Prostate gland (tissue), 2 donors: ENCODE data around the gene DNAL4. TPM values are rescaled to one million over a fixed set of nuclear protein-coding genes. Genes with fewer than 3 reads are reported as not detected.

ENCODE experiments used
- DNase-seq: peaks from one replicate; pipeline ENCODE4 v3.0.0-alpha.2; 2019; ENCODE audit warnings: low spot score
- H3K27ac ChIP-seq, 2 donors: fragments of 200-600 bp; sonication (generic); 2 replicates each; pipeline ENCODE4 v1.5.1; 2017 to 2019
- H3K27me3 ChIP-seq: fragments of 200-600 bp; sonication (generic); replicated peaks from 2 replicates; pipeline ENCODE4 v1.5.1; 2019; ENCODE audit not compliant: insufficient read depth
- H3K36me3 ChIP-seq, 2 donors: fragments of 200-600 bp; sonication (generic); 1 replicate in 1 of 2; 2 replicates in 1 of 2; pipeline versions ENCODE4 v1.5.1 to v1.8.1; 2017 to 2019
- H3K4me1 ChIP-seq: fragments of 200-600 bp; sonication (generic); replicated peaks from 2 replicates; pipeline ENCODE4 v1.5.1; 2019
- H3K4me3 ChIP-seq, 2 donors: fragments of 200-600 bp; sonication (generic); 2 replicates each; pipeline ENCODE4 v1.5.1; 2017 to 2019
- H3K9me3 ChIP-seq: fragments of 200-600 bp; sonication (generic); 2 replicates; pipeline ENCODE4 v1.5.1; 2017
- CTCF ChIP-seq, 4 experiments: fragments of 200-600 bp in 2 of 4; fragments of 450-650 bp in 2 of 4; sonication (generic) in 2 of 4; IDR thresholded peaks; 1 replicate in 3 of 4; 2 replicates in 1 of 4; pipeline ENCODE4 v1.5.1; 2016 to 2019; ENCODE audit warnings: antibody characterized with exemption in 4 of 4, mild to moderate bottlenecking in 2 of 4, moderate library complexity in 2 of 4
- POLR2A ChIP-seq: fragments of 450-650 bp; IDR thresholded peaks from one replicate; pipeline ENCODE4 v1.6.1; 2016; ENCODE audit warnings: antibody characterized with exemption, mild to moderate bottlenecking
- POLR2AphosphoS5 ChIP-seq: sonication (generic); formaldehyde crosslinking; IDR thresholded peaks from one replicate; pipeline ENCODE4 v1.6.1; 2017; ENCODE audit warnings: antibody characterized with exemption
- whole genome bisulfite sequencing: methylation state at CpG from one replicate; pipeline ENCODE4 v1.1.5; 2018; 5-methylcytosine and 5-hydroxymethylcytosine counted together
- intact Hi-C: fragments of 100-400 bp; cut with DNase I; formaldehyde crosslinking; loops from one replicate; pipeline ENCODE4 v1.14.2; 2022
- total RNA-seq, 2 donors: library from RNA; depleted of rRNA; stranded (reverse); fragments of >200 nt; gene quantifications; one replicate each; pipeline ENCODE4 v1.1.0, GENCODE V29; 2016

Gene DNAL4
- total RNA-seq, 2 donors from 2014 or later, result 36.9 to 41.8 TPM

GRCh38 chr22:38789606-38790005, 4.3 kb downstream of the DNAL4 start:
- no peaks in the 10 kb centered on the region for H3K27me3 ChIP-seq
- H3K36me3 ChIP-seq, result no peaks in the 10 kb centered on the region
- no peak for DNase-seq
- H3K27ac ChIP-seq, result no peak overlapping the region
- H3K4me3 ChIP-seq, result no peak overlapping the region
- no peaks in the 10 kb centered on the region for H3K4me1 ChIP-seq
- intact Hi-C loops, result loop anchor here (5.0 kb wide), 1 partner anchor 32 kb away; the partner anchor contains the start of gene SUN2
- no peaks in the 10 kb centered on the region for H3K9me3 ChIP-seq
- TF ChIP-seq POLR2A, result no peak
- TF ChIP-seq CTCF (IDR thresholded peaks at IDR 0.05), result no peak
- no peak for TF ChIP-seq POLR2AphosphoS5
- 94% methylated on average over 4 of the region's 4 CpGs for WGBS

- H3K27me3 ChIP-seq, result no peaks in the 10 kb centered on the region
- no peak overlapping the region for H3K4me3 ChIP-seq
- no peaks in the 10 kb centered on the region for H3K36me3 ChIP-seq
- H3K9me3 ChIP-seq, result no peaks in the 10 kb centered on the region
- H3K4me1 ChIP-seq, result no peaks in the 10 kb centered on the region
- 57% methylated on average over 6 of the region's 6 CpGs for WGBS
- intact Hi-C loops, result no loop called here
- H3K27ac ChIP-seq, result no peak overlapping the region
- TF ChIP-seq POLR2AphosphoS5 (no peak), CTCF (IDR thresholded peaks at IDR 0.05) (no peak), POLR2A (no peak)
- no peak for DNase-seq
Observed at GRCh38 chr22:38788846-38789245, 5.1 kb downstream of the DNAL4 start.

GRCh38 chr22:38788021-38788816, 5.7 kb downstream of the DNAL4 start:
- Histone ChIP-seq H3K4me3 (no peak overlapping the region), H3K4me1 (no peaks in the 10 kb centered on the region), H3K9me3 (no peaks in the 10 kb centered on the region), H3K27ac (peak overlapping the region in 1 of 2 donors; percentile 2), H3K36me3 (no peaks in the 10 kb centered on the region), H3K27me3 (no peaks in the 10 kb centered on the region)
- 44% methylated on average over 16 of the region's 16 CpGs for WGBS
- TF ChIP-seq POLR2AphosphoS5 (peak; percentile 9), POLR2A (no peak)
- no peak for DNase-seq
- intact Hi-C loops, result no loop called here

GRCh38 chr22:38786631-38787030, 7.3 kb downstream of the DNAL4 start:
- no peaks in the 10 kb centered on the region for H3K36me3 ChIP-seq
- no peak for DNase-seq
- intact Hi-C loops, result no loop called here
- TF ChIP-seq POLR2AphosphoS5 (no peak), POLR2A (no peak), CTCF (IDR thresholded peaks at IDR 0.05) (no peak)
- H3K4me1 ChIP-seq, result no peaks in the 10 kb centered on the region
- WGBS, result 90% methylated on average over 3 of the region's 3 CpGs
- H3K9me3 ChIP-seq, result no peaks in the 10 kb centered on the region
- H3K27ac ChIP-seq, result no peak overlapping the region
- no peaks in the 10 kb centered on the region for H3K27me3 ChIP-seq
- H3K4me3 ChIP-seq, result no peak overlapping the region

GRCh38 chr22:38784856-38785255, 9.1 kb downstream of the DNAL4 start:
- no peaks in the 10 kb centered on the region for H3K4me1 ChIP-seq
- intact Hi-C loops, result no loop called here
- no peak overlapping the region for H3K27ac ChIP-seq
- H3K4me3 ChIP-seq, result no peak overlapping the region
- H3K27me3 ChIP-seq, result no peaks in the 10 kb centered on the region
- no peaks in the 10 kb centered on the region for H3K9me3 ChIP-seq
- H3K36me3 ChIP-seq, result peaks cover 0 to 1% of the 10 kb centered on the region in 2 donors
- WGBS, result 98% methylated on average over 5 of the region's 5 CpGs
- DNase-seq, result no peak
- TF ChIP-seq POLR2AphosphoS5, result no peak
- no peak for TF ChIP-seq POLR2A
- no peak for TF ChIP-seq CTCF (IDR thresholded peaks at IDR 0.05)
